AG10803 (cell line): Measurements from ENCODE around the gene UNC13D.

Experiments
- DNase-seq: peaks from one replicate; pipeline ENCODE4 v3.0.0; 2010; ENCODE audit warnings: low read depth
- H3K4me3 ChIP-seq: 2 replicates; pipeline ENCODE4 v1.5.1; 2011; ENCODE audit warnings: mild to moderate bottlenecking, low read length, control low read depth
- TF ChIP-seq, protein P1 (sequence below): conservative IDR thresholded peaks from 2 replicates; pipeline ENCODE4 v1.5.1; 2011; ENCODE audit warnings: mild to moderate bottlenecking, low read length, control low read depth, inconsistent platforms

Gene UNC13D

DNA sequence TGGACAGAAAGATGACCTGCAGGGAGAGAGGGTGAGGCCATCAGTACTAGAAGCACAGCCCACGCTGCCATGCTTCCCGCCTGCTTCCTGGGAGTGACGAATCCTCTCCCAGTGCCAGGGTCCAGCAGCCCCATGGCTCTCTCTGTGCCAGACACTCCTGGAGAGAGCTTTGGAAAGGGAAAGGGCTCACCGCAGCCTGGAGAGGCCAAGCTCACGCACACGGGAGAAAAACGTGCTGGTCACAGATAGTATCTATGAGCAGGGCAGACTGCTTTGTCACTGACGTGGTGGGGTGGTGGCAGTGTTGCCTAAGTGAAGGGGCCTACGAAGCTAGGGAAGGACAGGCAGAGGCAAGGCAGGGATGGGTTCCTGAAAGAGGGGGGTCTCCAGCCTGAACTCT, 5.5 kb upstream of the UNC13D start:
- no peak for DNase-seq
- H3K4me3 ChIP-seq, result no peak overlapping the region
- TF ChIP-seq, protein P1, sequence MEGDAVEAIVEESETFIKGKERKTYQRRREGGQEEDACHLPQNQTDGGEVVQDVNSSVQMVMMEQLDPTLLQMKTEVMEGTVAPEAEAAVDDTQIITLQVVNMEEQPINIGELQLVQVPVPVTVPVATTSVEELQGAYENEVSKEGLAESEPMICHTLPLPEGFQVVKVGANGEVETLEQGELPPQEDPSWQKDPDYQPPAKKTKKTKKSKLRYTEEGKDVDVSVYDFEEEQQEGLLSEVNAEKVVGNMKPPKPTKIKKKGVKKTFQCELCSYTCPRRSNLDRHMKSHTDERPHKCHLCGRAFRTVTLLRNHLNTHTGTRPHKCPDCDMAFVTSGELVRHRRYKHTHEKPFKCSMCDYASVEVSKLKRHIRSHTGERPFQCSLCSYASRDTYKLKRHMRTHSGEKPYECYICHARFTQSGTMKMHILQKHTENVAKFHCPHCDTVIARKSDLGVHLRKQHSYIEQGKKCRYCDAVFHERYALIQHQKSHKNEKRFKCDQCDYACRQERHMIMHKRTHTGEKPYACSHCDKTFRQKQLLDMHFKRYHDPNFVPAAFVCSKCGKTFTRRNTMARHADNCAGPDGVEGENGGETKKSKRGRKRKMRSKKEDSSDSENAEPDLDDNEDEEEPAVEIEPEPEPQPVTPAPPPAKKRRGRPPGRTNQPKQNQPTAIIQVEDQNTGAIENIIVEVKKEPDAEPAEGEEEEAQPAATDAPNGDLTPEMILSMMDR, result no peak

DNA sequence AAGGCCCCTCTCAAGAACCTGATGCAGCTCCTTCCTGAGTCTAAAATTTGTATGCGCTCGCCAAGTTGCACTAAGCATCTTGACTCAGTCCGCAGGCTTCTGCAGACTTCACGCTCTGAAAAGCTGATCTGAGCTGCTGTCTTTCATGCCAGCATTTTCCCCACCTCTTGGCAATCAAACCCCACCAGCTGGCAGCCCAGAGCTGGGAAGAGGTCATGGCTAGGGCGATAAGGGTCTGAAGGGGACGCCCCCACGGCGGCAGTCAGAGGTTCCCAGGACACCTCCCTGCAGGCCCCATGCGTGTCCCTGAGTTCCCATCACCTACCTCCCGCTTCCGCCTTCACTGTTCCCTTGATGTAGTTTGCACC, 5.1 kb upstream of the UNC13D start:
- TF ChIP-seq, protein P1, result no peak
- H3K4me3 ChIP-seq, result no peak overlapping the region
- DNase-seq, result no peak

DNA sequence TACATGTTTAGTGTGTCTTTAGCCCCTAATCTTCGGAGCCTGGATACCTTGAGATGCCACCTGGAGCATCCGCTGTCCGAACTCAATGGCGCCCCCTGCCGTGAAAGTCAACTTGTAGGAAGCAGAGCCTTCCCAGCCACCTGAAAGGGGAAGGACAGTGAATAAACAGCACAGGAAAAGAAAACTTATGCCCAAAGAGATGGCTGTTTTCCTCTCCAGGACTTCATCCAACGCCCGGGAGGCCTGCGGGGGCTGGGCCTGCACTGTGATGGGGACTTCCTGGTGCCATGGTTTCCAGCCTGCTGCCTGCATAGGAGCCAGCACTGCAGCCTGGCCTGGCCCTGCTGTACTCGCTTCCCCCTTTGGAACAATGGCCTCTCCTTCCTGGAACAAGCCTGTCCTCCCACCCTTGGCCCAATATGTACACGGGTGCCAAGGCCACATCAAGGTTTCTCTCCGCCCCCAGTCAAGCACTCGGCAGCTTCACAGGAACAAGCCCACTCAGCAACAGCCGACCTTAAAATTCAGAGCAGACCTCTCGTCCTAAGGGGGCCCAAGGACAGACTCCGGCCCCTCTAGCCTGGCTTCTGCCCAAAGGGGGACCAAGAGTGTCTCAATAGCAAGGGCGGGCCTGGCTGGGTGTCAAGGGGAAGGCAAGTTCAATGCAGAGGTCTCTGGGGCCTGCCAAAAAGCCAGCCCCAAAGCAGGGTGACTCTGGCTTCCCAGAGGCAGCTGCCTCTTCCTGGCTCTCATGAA, 4.5 kb upstream of the UNC13D start:
- no peak for DNase-seq
- no peak overlapping the region for H3K4me3 ChIP-seq

DNA sequence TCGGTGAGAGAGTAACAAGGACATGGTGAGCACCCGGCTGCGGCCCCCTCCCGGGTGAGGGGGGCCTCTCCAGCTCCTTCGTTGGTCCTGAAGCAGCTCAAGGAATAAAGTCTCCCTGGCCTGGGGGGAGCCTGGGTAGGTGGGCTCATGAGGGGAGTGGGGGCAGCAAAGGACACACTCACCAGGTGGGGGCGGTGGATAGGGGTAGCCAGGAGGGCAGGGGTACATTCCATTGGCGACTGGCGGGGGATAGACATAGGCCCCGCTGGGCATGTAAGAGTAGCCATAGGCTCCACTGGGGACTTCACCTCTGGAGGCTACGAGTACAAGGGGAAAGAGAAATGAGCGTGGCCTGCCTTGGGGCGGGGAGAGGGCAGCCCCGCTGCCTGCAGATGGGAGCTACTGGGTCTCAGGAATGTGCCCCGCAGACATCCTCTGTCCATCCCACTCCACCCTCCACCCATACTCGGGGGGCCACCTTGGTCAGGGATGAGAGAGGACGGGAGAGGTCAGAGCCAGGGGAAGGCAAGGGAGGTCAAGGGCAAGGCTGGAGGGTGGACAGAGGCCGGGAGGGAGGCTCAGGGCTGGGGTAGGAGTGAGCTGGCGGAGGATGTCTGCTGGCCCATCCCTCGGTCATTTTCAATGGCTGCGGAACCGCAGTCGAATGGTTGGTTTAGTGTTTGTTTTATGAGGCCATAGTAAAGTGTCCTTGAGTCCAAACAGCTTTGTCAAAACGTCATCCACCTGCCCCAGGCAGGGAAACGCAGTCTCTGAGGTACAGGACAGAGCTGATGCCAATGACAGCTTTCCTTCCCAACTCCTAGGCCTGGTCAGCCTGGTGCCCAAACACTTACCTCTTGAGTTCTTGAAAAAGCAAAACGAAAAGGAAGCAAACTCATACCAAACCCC, 3.7 kb upstream of the UNC13D start:
- TF ChIP-seq, protein P1, result no peak
- no peak overlapping the region for H3K4me3 ChIP-seq
- DNase-seq, result no peak

More for the DNA sequence above, 4.5 kb upstream of the UNC13D start:
- TF ChIP-seq, protein P1, result peak; percentile 61

DNA sequence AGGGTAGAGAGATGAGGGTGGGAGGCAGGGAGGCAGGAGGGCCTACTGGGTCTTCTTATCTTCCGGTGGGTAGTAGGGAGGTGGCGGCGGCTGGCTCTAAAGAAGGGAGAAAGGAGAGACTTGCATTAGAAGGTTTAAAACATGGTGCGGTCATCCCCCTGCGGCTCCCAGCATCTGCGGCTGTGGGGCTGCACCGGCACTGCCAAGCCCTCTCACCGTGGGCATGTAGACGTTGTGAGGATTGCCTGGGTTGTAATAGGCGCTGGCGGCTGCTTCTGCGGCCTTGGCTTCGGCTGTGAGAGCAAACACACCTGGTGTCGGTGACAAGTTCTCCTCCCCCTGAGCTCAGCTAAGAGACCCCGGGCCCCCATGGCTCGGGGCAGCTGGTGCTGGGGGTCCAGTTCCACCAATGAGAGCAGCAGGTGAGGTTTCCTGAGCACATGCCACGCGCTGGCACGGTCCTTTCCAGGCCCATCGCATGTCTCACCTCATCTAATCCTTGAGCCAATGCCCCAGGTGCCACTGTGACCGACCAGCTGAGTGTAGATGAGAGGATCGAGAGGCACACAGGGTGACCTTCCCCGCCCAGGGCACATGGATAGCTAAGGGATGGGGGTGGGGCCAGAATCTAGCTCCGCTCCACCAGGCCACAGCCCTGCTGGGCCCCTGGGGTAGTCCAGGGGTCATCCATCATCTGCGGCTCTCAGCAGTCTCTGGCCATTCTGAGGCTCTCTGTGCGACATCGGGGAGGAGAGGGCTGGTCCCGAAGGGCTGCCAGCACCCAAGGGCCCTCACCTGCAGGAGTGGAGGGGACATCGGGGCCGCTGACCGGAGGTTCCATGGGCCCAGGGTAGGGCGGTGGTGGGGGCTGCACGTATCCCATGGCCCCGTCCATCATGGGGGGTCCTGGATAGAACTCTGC, 2.7 kb upstream of the UNC13D start:
- TF ChIP-seq, protein P1, result no peak

DNA sequence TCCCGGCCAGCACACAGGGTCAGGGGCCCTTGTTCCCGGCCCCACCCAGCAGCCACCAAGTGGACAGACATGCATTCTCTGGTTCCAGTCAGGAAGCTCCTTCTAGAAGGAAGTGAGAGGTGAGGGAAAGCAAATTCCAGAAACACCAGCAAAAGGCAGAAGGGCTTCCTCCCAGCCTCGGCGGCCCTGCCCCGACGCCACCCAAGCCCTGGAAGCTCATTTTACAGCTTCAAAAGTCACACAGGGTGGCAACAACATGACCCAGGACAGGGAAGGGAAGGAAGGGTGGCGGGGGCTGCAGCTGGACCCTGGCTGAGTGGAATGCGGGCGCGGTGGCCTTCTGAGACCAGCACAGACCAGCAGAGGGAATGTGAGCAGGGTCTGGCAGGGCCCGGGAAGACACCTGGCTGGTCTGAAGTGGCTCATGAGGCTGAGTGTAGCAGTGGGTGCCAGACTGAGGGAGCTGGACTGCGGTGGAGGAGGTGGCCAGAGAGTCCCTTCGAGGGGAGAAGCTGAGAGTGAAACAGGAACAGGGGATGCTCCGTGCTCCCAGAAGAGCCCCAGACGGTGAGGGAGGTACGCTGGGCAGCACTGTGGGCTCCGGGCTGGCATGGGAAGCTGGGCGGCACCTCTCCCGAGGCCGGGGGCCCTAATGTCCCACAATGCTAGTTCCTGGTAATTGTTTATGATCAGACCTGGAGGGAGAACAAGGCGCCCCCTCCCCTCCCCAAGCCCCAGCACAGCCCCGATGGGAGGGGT, 1.9 kb upstream of the UNC13D start:
- TF ChIP-seq, protein P1, result no peak
- DNase-seq, result no peak
- H3K4me3 ChIP-seq, result no peak overlapping the region

More for the DNA sequence above, 2.7 kb upstream of the UNC13D start:
- no peak overlapping the region for H3K4me3 ChIP-seq
- DNase-seq, result no peak
